GM12878 (cell line): Measurements from ENCODE around the gene INF2. TPM values are rescaled to one million over a fixed set of nuclear protein-coding genes. Genes with fewer than 3 reads are reported as not detected.

Experiments used
- ATAC-seq: fragments of 200-7000 bp; cut with Tn5 transposase; 3 replicates; pipeline ENCODE4 v1.9.1; 2020; ENCODE audit warnings: mild to moderate bottlenecking, moderate library complexity
- BruUV-seq: library from RNA; stranded (reverse); fragments of 400-500 nt; replicated peaks from 2 replicates; lab custom pipeline; 2021; lab: Mats Ljungman, UMichigan
- CTCF ChIA-PET: fragments of 300-600 bp; sonication (Branson Sonifier 250); formaldehyde crosslinking; extraction: SDS; loops from one replicate; lab custom pipeline; 2021; ENCODE audit warnings: inconsistent platforms; lab: Yijun Ruan, JAX
- POLR2A ChIA-PET: fragments of 350-600 bp; formaldehyde crosslinking; extraction: SDS; loops from one replicate; lab custom pipeline; 2021; ENCODE audit warnings: inconsistent platforms; lab: Charles Lee
- RAD21 ChIA-PET: fragments of 300-600 bp; sonication (Branson Sonifier 250); formaldehyde crosslinking; loops from one replicate; lab custom pipeline; 2023; ENCODE audit warnings: antibody characterized with exemption; ENCODE audit not compliant: unreplicated experiment; lab: Charles Lee
- SMC1A ChIA-PET: fragments of 300-600 bp; sonication (Branson Sonifier 250); formaldehyde crosslinking; loops from one replicate; lab custom pipeline; 2023; ENCODE audit not compliant: unreplicated experiment, uncharacterized antibody; lab: Charles Lee
- DNase-seq: peaks from one replicate; pipeline ENCODE4 v3.0.0-alpha.2; 2011; ENCODE audit warnings: low read depth, low spot score
- FAIRE-seq: peaks from 3 replicates; lab custom pipeline; 2011; peaks lifted over from hg19 to GRCh38; lab: Jason Lieb, UNC
- H2AFZ ChIP-seq: 2 replicates; pipeline ENCODE4 v1.6.0; 2011; ENCODE audit warnings: low read depth, low read length, control low read depth; ENCODE audit not compliant: control insufficient read depth
- H3K27ac ChIP-seq: 2 replicates; pipeline ENCODE4 v1.5.1; 2011; ENCODE audit warnings: control low read depth; ENCODE audit not compliant: control insufficient read depth, insufficient read depth
- H3K27me3 ChIP-seq, 2 experiments: replicated peaks in 1 of 2; 2 replicates each; pipeline versions ENCODE4 v1.6.0 to v1.6.1; 2011; ENCODE audit warnings: low read length in 1 of 2; ENCODE audit not compliant: control insufficient read depth in 2 of 2, insufficient read depth in 2 of 2
- H3K36me3 ChIP-seq, 2 experiments: 2 replicates each; pipeline ENCODE4 v1.5.1; 2011; ENCODE audit warnings: low read length in 1 of 2; ENCODE audit not compliant: control insufficient read depth in 2 of 2, insufficient read depth in 2 of 2
- H3K4me1 ChIP-seq: 2 replicates; pipeline ENCODE4 v1.6.1; 2011; ENCODE audit warnings: mild to moderate bottlenecking, low read length, moderate library complexity, mixed read lengths; ENCODE audit not compliant: control insufficient read depth, insufficient read depth
- H3K4me2 ChIP-seq: 2 replicates; pipeline ENCODE4 v1.6.0; 2011; ENCODE audit warnings: control low read depth; ENCODE audit not compliant: control insufficient read depth, insufficient read depth
- H3K4me3 ChIP-seq: fragments of 200-600 bp; sonication (generic); 2 replicates; pipeline ENCODE4 v1.5.1; 2016
- H3K79me2 ChIP-seq: 2 replicates; pipeline ENCODE4 v1.6.0; 2011; ENCODE audit warnings: low read length; ENCODE audit not compliant: control insufficient read depth, insufficient read depth
- H3K9ac ChIP-seq: 2 replicates; pipeline ENCODE4 v1.8.0; 2011; ENCODE audit warnings: low read length, control low read depth, mixed read lengths; ENCODE audit not compliant: control insufficient read depth, insufficient read depth
- H3K9me3 ChIP-seq: replicated peaks from 3 replicates; pipeline ENCODE4 v1.5.1; 2011; ENCODE audit warnings: mild to moderate bottlenecking, low read length; ENCODE audit not compliant: control insufficient read depth, insufficient read depth
- H4K20me1 ChIP-seq: 2 replicates; pipeline ENCODE4 v1.6.0; 2011; ENCODE audit not compliant: control insufficient read depth, insufficient read depth
- BACH1 ChIP-seq: fragments of 450-650 bp; IDR thresholded peaks from 2 replicates; pipeline ENCODE4 v1.6.1; 2017; ENCODE audit warnings: mild to moderate bottlenecking, borderline replicate concordance
- E2F8 ChIP-seq: fragments of 450-650 bp; IDR thresholded peaks from 2 replicates; pipeline ENCODE4 v1.6.1; 2018; ENCODE audit warnings: mild to moderate bottlenecking, low read depth, moderate library complexity; ENCODE audit not compliant: partially characterized antibody
- EZH2 ChIP-seq: IDR thresholded peaks from 2 replicates; pipeline ENCODE4 v1.6.1; 2012; ENCODE audit warnings: low read depth, mild to moderate bottlenecking, control low read depth, inconsistent platforms, low read length, borderline replicate concordance; ENCODE audit not compliant: control insufficient read depth
- IKZF1 ChIP-seq: fragments of 450-650 bp; conservative IDR thresholded peaks from 2 replicates; pipeline ENCODE4 v1.6.1; 2017; ENCODE audit warnings: antibody characterized with exemption, mild to moderate bottlenecking
- SKIL ChIP-seq: fragments of 450-650 bp; IDR thresholded peaks from 2 replicates; pipeline ENCODE4 v1.6.1; 2017; ENCODE audit warnings: mild to moderate bottlenecking, low read depth, inconsistent platforms; ENCODE audit not compliant: poor library complexity, severe bottlenecking
- SMARCA5 ChIP-seq: fragments of 450-650 bp; IDR thresholded peaks from 2 replicates; pipeline ENCODE4 v1.6.1; 2017; ENCODE audit warnings: mild to moderate bottlenecking
- YBX1 ChIP-seq: fragments of 450-650 bp; IDR thresholded peaks from 2 replicates; pipeline ENCODE4 v1.6.1; 2016; ENCODE audit warnings: antibody characterized with exemption
- ZNF207 ChIP-seq: fragments of 450-650 bp; IDR thresholded peaks from 2 replicates; pipeline ENCODE4 v1.6.1; 2014; ENCODE audit warnings: antibody characterized with exemption, mild to moderate bottlenecking, borderline replicate concordance
- WGBS: methylation state at CpG from one replicate; pipeline ENCODE4 v1.1.6; 2016; ENCODE audit warnings: low lambda C conversion rate; ENCODE audit not compliant: insufficient replicate concordance, insufficient coverage; ENCODE audit errors: missing lambda C conversion rate; 5-methylcytosine and 5-hydroxymethylcytosine counted together
- in situ Hi-C: fragments of 300-500 bp; cut with MboI; formaldehyde crosslinking; loops from 9 replicates; pipeline ENCODE4 v1.14.3; 2018; ENCODE audit warnings: mixed read lengths
- intact Hi-C: fragments of 100-400 bp; cut with micrococcal nuclease; formaldehyde crosslinking; loops from one replicate; pipeline ENCODE4 v1.14.2; 2022; ENCODE audit not compliant: unreplicated experiment
- polyA plus RNA-seq, 11 experiments: library from polyadenylated mRNA; depleted of rRNA in 4 of 11; unstranded in 6 of 11; stranded (reverse) in 5 of 11; fragments of >200 nt; fragmentation: Nextera tagmentation in 4 of 11; fragmentation: Illumina TruSeq in 1 of 11; extraction: Ambion mirVana in 4 of 11; extraction: Trizol in 1 of 11; gene quantifications; 1 replicate in 1 of 11; 2 replicates in 10 of 11; pipeline versions ENCODE4 v1.2.1 to v1.2.3, GENCODE V29; 2011 to 2016; ENCODE audit warnings: inconsistent platforms in 2 of 11, missing spikeins in 2 of 11, low read depth in 1 of 11
- total RNA-seq, 4 experiments: library from RNA; depleted of rRNA in 3 of 4; stranded (reverse); fragments of >200 nt in 3 of 4; fragmentation: Illumina TruSeq in 1 of 4; extraction: Trizol in 1 of 4; gene quantifications; 2 replicates each; pipeline versions ENCODE4 v1.2.1 to v1.2.3, GENCODE V29; 2013 to 2021

The INF2 gene
- total and polyA plus RNA-seq, 10 of the 15 experiments (the other 5 are each of a cell fraction or from before 2014, with no cell fraction given), result 0.72 to 43.2 (median 8.3) TPM

- Histone ChIP-seq H3K4me3 (no peak overlapping the region), H3K36me3 (peaks cover 4 to 10% of the 10 kb centered on the region in 2 experiments; a peak in 3 of 4 replicates), H3K9ac (no peak overlapping the region), H3K9me3 (no peaks in the 10 kb centered on the region; the same call in 2 of the 3 replicates), H2AFZ (no peak overlapping the region), H3K79me2 (no peaks in the 10 kb centered on the region), H3K4me1 (no peaks in the 10 kb centered on the region; the same call in 1 of the 2 replicates), H4K20me1 (no peaks in the 10 kb centered on the region), H3K4me2 (no peak overlapping the region), H3K27ac (no peak overlapping the region), H3K27me3 (no peaks in the 10 kb centered on the region)
- FAIRE-seq (no peak), ATAC-seq (no peak), DNase-seq (no peak)
- SMC1A ChIA-PET, result interaction anchor here (2.0 kb wide), 1 partner anchor 14 kb away, joined by 5 read pairs; the partner anchor contains the start of gene SIVA1
- no TSS peak for BruUV-seq
- POLR2A ChIA-PET, result no interaction called here
- in situ Hi-C loops (loop anchor here (5.0 kb wide), 1 partner anchor 55 kb away; no protein-coding TSS in a partner anchor), intact Hi-C loops (no loop called here)
- whole genome bisulfite sequencing, result 92% methylated on average over 15 of the region's 15 CpGs
- TF ChIP-seq ZNF207 (no peak), EZH2 (no peak), YBX1 (no peak)
- RAD21 ChIA-PET, result interaction anchor here (0.9 kb wide), 1 partner anchor 59 kb away, joined by 4 read pairs; no protein-coding TSS in a partner anchor
- CTCF ChIA-PET, result interaction anchor here (0.8 to 3.0 kb wide), 5 partner anchors 14 to 315 kb away, joined by 3 to 48 read pairs (median 4); partner anchors contain the start of gene SIVA1
Observed at GRCh38 chr14:104766863-104767633, 77.6 kb downstream of the INF2 start.

GRCh38 chr14:104767634-104767918 is 78.2 kb downstream of the INF2 start:
- no peaks in the 10 kb centered on the region; the same call in 2 of the 3 replicates for H3K9me3 ChIP-seq
- no TSS peak for BruUV-seq
- no peaks in the 10 kb centered on the region; the same call in 1 of the 2 replicates for H3K4me1 ChIP-seq
- H3K27me3 ChIP-seq, result no peaks in the 10 kb centered on the region
- 55% methylated on average over 5 of the region's 5 CpGs for WGBS
- no peaks in the 10 kb centered on the region for H4K20me1 ChIP-seq
- H3K4me2 ChIP-seq, result no peak overlapping the region
- ChIA-PET SMC1A (interaction anchor here (2.0 kb wide), 1 partner anchor 15 kb away, joined by 5 read pairs; the partner anchor contains the start of gene SIVA1), POLR2A (no interaction called here), CTCF (interaction anchor here (0.8 to 3.0 kb wide), 4 partner anchors 15 to 315 kb away, joined by 3 to 48 read pairs (median 8); partner anchors contain the start of gene SIVA1), RAD21 (no interaction called here)
- FAIRE-seq (no peak), DNase-seq (no peak), ATAC-seq (no peak)
- no peak overlapping the region for H3K27ac ChIP-seq
- no peak overlapping the region for H3K9ac ChIP-seq
- H3K36me3 ChIP-seq, result peaks cover 5 to 11% of the 10 kb centered on the region in 2 experiments; a peak in 3 of 4 replicates
- no peak overlapping the region for H3K4me3 ChIP-seq
- in situ Hi-C loops (loop anchor here (5.0 kb wide), 1 partner anchor 55 kb away; no protein-coding TSS in a partner anchor), intact Hi-C loops (no loop called here)
- no peaks in the 10 kb centered on the region for H3K79me2 ChIP-seq
- H2AFZ ChIP-seq, result no peak overlapping the region
- TF ChIP-seq SMARCA5, result no peak
- TF ChIP-seq SKIL, result no peak
- TF ChIP-seq E2F8, result no peak
- TF ChIP-seq BACH1, result no peak
- no peak for TF ChIP-seq IKZF1
